ENCODE data around the gene RGP1. TPM values are rescaled to one million over a fixed set of nuclear protein-coding genes. Genes with fewer than 3 reads are reported as not detected.

Gene RGP1
- total and polyA plus RNA-seq, 8 donors = 23.0 to 32.1 (median 29.4) TPM

- Histone ChIP-seq H3K4me1 (peaks cover 4 to 34% of the 10 kb centered on the region in 2 donors), H3K36me3 (peaks cover 0 to 17% of the 10 kb centered on the region in 2 donors), H3K27me3 (no peaks in the 10 kb centered on the region), H3K9me3 (no peaks in the 10 kb centered on the region), H3K4me3 (no peak overlapping the region), H3K27ac (peak overlapping the region in 1 of 2 donors; percentile 85)
- peak; percentile 30 for ATAC-seq
- DNase-seq = peak in 1 of 4 donors; percentile 36
- TF ChIP-seq CTCF (IDR thresholded peaks at IDR 0.05) = no peak
- intact Hi-C loops (cut with DNase I) = no loop called here
These were observed 9.5 kb downstream of the RGP1 start for GRCh38 chr9:35758475-35759050.

GRCh38 chr9:35759795-35760194 lies 10.7 kb downstream of the RGP1 start:
- peaks cover 0 to 4% of the 10 kb centered on the region in 2 donors for H3K36me3 ChIP-seq
- no peaks in the 10 kb centered on the region for H3K9me3 ChIP-seq
- no peaks in the 10 kb centered on the region for H3K27me3 ChIP-seq
- no peak for TF ChIP-seq CTCF (IDR thresholded peaks at IDR 0.05)
- no peak for DNase-seq
- no peak for ATAC-seq
- H3K4me1 ChIP-seq = peaks cover 4 to 34% of the 10 kb centered on the region in 2 donors
- H3K27ac ChIP-seq = no peak overlapping the region
- H3K4me3 ChIP-seq = no peak overlapping the region
- intact Hi-C loops (cut with DNase I) = no loop called here

- no peak overlapping the region for H3K4me3 ChIP-seq
- ATAC-seq (no peak), DNase-seq (peak in 1 of 4 donors; percentile 32)
- peak overlapping the region in 1 of 2 donors; percentile 18 for H3K27ac ChIP-seq
- no peaks in the 10 kb centered on the region for H3K9me3 ChIP-seq
- intact Hi-C loops (cut with DNase I) = no loop called here
- peaks cover 4 to 34% of the 10 kb centered on the region in 2 donors for H3K4me1 ChIP-seq
- no peak for TF ChIP-seq CTCF (IDR thresholded peaks at IDR 0.05)
- H3K27me3 ChIP-seq = no peaks in the 10 kb centered on the region
- no peaks in the 10 kb centered on the region for H3K36me3 ChIP-seq
These were observed 11.6 kb downstream of the RGP1 start for GRCh38 chr9:35760651-35761050.

GRCh38 chr9:35763181-35763580 lies 14.1 kb downstream of the RGP1 start:
- Histone ChIP-seq H3K27ac (no peak overlapping the region), H3K4me1 (peaks cover 0 to 11% of the 10 kb centered on the region in 2 donors), H3K4me3 (no peak overlapping the region), H3K9me3 (no peaks in the 10 kb centered on the region), H3K27me3 (no peaks in the 10 kb centered on the region), H3K36me3 (no peaks in the 10 kb centered on the region)
- DNase-seq (no peak), ATAC-seq (no peak)
- no peak for TF ChIP-seq CTCF (IDR thresholded peaks at IDR 0.05)
- intact Hi-C loops (cut with DNase I) = no loop called here

GRCh38 chr9:35763803-35764202 lies 14.7 kb downstream of the RGP1 start:
- Histone ChIP-seq H3K27me3 (no peaks in the 10 kb centered on the region), H3K27ac (no peak overlapping the region), H3K36me3 (no peaks in the 10 kb centered on the region), H3K4me1 (peaks cover 0 to 5% of the 10 kb centered on the region in 2 donors), H3K9me3 (no peaks in the 10 kb centered on the region), H3K4me3 (no peak overlapping the region)
- TF ChIP-seq CTCF (IDR thresholded peaks at IDR 0.05) = no peak
- intact Hi-C loops (cut with DNase I) = no loop called here
- DNase-seq = no peak
- ATAC-seq = no peak
